Lower leg skin (tissue), 3 donors: ENCODE results near the gene SNX30.

ENCODE experiments used
- POLR2A ChIP-seq, 2 donors: fragments of 450-650 bp; IDR thresholded peaks; one replicate each; pipeline ENCODE4 v1.6.1; 2016 to 2017; ENCODE audit warnings: antibody characterized with exemption in 2 of 2, mild to moderate bottlenecking in 1 of 2, moderate library complexity in 1 of 2
- TF ChIP-seq, protein P1 (sequence below), 3 donors: fragments of 450-650 bp; IDR thresholded peaks; one replicate each; pipeline ENCODE4 v1.5.1; 2016; ENCODE audit warnings: antibody characterized with exemption in 3 of 3, mild to moderate bottlenecking in 3 of 3, moderate library complexity in 2 of 3

DNA sequence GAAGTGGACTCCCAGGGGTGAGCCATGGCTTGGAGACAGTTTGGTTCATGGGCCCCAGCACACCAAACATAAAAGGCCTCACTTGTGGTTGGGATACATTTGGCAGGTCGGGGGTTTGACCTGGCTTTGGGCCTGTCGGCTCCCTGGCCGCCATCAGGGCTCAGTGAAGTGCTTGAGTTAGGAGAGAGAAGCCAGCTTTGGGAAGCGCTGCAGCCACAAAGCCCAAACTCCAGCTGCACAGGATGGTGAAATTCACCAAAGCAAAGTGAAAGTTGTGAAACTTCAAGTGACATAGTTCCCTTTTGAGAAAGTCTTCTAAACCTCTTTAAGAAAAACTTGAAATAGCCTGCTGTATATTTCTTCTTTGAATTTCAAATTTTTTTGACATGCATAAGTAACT is 112.7 kb downstream of the SNX30 start:
- TF ChIP-seq, protein P1, sequence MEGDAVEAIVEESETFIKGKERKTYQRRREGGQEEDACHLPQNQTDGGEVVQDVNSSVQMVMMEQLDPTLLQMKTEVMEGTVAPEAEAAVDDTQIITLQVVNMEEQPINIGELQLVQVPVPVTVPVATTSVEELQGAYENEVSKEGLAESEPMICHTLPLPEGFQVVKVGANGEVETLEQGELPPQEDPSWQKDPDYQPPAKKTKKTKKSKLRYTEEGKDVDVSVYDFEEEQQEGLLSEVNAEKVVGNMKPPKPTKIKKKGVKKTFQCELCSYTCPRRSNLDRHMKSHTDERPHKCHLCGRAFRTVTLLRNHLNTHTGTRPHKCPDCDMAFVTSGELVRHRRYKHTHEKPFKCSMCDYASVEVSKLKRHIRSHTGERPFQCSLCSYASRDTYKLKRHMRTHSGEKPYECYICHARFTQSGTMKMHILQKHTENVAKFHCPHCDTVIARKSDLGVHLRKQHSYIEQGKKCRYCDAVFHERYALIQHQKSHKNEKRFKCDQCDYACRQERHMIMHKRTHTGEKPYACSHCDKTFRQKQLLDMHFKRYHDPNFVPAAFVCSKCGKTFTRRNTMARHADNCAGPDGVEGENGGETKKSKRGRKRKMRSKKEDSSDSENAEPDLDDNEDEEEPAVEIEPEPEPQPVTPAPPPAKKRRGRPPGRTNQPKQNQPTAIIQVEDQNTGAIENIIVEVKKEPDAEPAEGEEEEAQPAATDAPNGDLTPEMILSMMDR (IDR thresholded peaks at IDR 0.05) = no peak
- no peak for TF ChIP-seq POLR2A (IDR thresholded peaks at IDR 0.05)
